ENCODE results near the gene CELF1.

Gene CELF1

DNA sequence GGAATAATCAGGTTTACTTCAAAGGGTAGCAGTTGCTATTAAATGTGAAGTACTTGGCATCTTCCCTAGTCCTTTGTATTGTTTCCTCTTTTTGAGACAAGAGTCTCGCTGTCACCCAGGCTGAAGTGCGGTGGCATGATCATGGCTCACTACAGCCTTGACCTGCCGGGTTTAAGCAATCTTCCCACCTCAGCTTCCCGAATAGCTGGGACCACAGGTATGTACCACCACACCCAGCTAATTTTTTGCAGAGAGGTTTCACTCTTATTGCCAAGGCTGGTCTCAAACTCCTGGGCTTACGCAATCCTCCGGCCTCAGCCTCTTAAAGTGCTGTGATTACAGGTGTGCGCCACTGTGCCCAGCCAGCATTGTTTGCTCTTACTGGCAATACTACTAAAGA lies 67.8 kb downstream of the CELF1 start:
- no peak for DNase-seq (ENCODE audit: low spot score)

DNA sequence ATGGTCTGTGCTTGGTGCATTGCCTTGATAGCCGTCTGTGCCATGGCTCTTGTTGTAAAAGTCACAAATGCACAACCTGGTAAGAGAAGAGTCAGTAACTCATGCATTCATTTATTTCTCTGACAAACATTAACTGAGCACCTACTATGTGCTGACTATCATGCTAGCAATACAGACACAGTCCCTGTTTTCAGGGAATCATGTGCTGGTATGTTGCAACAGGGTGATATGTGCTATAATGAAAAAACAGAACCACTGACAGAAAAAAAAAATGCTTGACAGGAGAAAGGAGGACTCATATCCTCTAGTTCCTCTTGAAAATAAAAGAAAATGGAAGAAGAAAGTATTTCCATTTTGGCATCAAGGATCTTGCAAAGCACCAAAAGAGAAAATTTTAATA lies 69.5 kb downstream of the CELF1 start:
- DNase-seq (ENCODE audit: low spot score), result no peak

DNA sequence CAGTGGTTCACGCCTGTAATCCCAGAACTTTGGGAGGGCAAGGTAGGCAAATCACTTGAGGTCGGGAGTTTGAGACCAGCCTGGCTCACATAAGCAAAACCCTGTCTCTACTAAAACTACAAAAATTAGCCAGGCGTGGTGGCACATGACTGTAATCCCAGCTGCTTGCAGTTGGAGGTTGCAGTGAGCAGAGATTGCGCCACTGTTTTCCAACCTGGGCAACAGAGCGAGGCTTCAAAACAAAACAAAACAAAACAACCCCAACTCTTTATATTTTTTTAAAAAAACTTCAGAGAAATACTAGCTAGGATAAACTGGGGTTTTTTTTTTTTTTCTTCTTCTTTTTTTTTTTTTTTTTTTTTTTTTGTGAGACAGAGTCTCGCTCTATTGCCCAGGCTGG lies 72.2 kb downstream of the CELF1 start:
- no peak for DNase-seq (ENCODE audit: low spot score)

DNA sequence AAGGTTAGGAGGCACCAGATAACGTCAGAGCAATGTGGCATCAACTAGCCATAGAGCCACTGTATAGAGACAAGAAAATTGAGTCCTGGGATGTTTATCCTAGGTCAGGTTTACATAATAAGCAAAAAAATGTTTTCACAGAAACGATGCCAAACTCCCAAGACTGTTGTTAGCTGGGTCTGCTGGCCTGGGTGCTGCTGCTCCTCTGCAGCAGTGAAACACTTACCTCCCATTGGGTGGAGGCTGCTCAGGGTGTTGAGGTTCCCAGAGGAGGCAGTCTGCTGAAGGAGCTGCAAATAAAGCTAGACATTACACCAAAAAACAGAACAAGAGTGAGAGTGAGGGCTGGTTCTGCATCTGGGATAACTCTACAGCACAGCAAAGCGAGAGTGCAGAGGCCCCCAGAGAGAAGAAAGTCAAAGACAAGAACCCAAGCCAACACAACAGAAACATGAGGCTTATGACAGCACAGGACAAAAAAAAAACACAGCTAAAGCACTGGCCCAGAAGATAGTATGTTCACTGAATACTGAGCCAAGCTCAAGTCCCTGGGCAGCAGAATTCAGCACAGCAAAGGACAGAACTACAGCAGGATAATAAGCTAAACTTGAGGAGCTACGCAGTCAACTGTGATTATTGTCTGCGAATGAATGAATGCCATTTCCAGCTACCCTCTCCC lies 74.1 kb downstream of the CELF1 start:
- no peak for DNase-seq (ENCODE audit: low spot score)

DNA sequence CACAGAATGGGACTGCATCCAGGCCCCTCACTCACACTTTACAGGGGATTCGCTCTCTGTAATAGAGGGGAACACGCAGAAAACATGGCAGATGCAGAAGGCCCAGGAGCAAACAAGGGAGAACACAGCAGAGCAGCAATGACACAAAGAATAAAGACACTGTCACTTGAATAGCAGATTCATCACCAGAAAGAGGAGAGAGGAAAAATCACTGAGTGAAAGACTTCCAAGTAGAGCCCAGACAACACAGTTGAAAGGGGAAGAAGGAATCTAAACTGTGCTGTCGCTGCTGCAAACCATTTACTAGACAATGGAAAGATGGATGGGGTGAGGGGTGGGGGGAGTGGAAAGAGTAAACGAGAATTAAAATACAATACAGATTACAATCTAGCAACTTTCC lies 75.2 kb downstream of the CELF1 start:
- DNase-seq (ENCODE audit: low spot score), result no peak

DNA sequence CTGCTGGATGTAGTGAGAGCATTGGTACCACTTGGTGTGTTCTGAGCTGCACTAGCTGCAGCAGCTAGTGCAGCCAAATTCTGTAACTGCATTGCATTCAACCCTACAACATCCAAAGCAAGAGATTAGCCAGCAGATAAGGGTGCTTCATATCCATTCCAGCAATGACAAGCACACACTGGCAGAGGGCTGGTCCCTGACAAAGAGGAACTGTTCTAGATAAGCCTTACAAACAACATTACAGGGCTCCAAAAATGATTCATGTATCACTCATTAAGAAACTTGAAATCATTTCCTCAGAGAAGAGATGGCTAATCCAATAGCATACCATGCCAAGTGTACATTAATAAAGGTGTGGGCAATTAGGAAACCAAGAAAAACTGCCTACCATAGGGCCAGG lies 75.6 kb downstream of the CELF1 start:
- DNase-seq (ENCODE audit: low spot score), result no peak

GRCh38 chr11:47470671-47471070 lies 82.3 kb downstream of the CELF1 start:
- DNase-seq (ENCODE audit: low spot score), result no peak

GRCh38 chr11:47469361-47470179 lies 83.4 kb downstream of the CELF1 start:
- DNase-seq (ENCODE audit: low spot score), result no peak

DNA sequence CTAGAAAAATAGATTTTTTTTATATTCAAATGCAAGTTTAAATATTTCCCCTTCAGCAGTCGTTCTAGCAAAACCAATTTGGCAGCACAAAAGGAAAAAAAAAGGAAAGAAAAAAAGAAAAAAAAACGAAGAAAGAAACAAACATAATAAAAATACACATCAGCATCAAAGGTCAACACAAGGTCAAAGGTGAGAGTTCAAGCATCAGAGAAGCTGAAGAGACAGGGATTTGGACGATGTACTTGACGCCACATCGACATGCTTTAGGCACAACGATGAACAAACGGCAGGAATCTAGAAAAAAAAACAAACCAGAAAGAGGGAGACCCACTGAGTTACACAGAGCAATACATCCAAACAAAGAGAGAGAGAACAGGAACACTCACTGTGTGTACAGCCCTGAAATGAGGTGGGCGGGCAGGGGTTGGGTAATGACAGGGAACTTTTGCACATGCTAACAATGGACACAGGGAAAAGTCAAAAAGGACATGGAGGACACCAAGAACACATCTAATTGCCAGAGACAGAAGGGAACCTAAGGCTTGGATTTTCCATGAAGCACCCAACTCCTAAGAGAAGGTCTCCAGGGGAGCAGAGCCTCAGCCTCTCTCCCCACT lies 84.2 kb downstream of the CELF1 start:
- no peak for DNase-seq (ENCODE audit: low spot score)

- no peak for DNase-seq (ENCODE audit: low spot score)
Measured at GRCh38 chr11:47467357-47467756, 85.6 kb downstream of the CELF1 start.

DNA sequence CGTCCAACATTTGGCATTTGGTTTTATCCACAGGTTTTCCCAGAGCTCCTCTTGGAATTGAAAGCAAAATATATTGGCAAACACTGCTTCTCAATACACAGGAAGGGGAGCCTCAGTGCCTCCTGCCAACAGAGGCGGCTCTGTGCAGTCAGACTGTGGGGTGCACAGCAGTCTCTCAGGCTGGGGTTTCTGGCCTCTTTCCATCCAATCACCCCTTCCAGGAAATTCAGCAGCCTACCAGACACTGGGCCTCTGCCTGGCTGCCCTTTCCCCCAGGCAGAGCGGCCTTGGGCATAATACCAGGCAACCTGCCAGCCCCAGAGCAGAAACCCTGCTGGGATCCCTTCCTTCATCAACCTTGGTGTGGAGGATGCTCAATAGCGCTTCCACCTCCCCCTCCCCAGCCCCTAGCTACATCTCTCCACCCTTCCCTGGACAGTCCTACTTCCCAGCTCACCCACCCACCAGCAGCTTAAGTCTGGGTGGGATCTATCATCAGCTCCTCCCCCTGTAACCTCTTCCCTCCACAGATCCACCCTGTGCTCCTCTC lies 86.2 kb downstream of the CELF1 start:
- no peak for DNase-seq (ENCODE audit: low spot score)

DNA sequence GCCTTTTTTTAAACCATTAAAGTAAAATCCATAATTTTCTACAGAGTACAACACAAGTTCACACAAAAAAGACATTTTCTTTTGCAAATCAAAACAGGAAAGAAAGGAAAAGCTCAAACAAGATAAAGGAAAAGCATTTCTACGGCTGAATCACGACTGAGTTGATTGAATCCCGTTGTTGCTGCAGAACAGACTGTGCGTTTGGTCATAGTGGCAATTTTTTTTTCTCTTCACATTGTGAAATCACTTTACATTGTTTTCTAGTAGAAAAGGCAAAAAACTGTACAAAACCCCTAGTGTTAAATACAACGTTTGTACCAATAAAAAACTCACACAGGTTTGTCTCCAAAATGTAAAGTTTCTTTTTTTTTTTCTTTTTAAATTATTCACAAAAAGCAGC lies 86.7 kb downstream of the CELF1 start:
- DNase-seq (ENCODE audit: low spot score), result no peak

- no peak for DNase-seq (ENCODE audit: low spot score)
Measured at GRCh38 chr11:47464483-47464882, 88.4 kb downstream of the CELF1 start.

DNA sequence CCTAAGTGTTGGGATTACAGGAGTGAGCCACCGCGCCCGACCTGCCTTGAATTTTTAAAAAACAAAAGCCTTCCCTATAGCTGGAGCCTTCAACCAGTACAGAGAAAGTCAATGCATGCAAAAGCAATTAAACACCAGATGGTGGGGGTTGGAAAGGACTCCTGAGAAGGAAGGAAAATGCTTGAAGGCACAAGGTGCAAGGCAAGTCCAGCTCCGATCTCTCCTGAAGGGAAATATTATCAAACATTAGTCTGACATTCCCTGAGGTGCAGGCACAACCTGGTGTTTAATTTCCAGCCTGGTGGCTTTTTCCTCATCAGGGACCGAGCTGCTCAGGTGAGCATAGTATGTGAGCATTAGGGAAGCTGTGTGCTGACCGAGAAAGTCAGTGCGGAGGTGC lies 91.1 kb downstream of the CELF1 start:
- no peak for DNase-seq (ENCODE audit: low spot score)

- DNase-seq (ENCODE audit: low spot score), result no peak
Measured at GRCh38 chr11:47460571-47461235, 92.2 kb downstream of the CELF1 start.

GRCh38 chr11:47454258-47454671 lies 98.7 kb downstream of the CELF1 start:
- DNase-seq (ENCODE audit: low spot score), result peak; percentile 71

- DNase-seq (ENCODE audit: low spot score), result no peak
Measured at GRCh38 chr11:47453365-47453764, 99.6 kb downstream of the CELF1 start.

DNA sequence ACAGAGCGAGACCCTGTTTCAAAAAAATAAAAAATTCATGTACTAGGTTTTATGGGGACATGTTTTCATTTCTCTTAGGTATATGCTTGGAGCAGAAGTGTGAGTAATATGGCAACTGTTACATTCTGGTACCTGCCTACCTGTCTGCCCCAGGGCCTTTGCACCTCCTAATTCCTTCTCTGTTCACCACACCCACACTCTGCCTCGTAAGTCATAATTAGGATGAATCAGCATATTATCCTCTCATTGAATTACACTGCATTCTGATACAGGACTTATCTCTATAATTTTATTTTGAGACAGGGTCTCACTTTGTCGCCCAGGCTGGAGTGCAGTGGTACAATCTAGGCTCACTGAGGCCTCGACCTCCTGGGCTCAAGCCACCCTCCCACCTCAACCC lies 100.9 kb downstream of the CELF1 start:
- no peak for DNase-seq (ENCODE audit: low spot score)

- no peak for DNase-seq (ENCODE audit: low spot score)
Measured at GRCh38 chr11:47451436-47451835, 101.5 kb downstream of the CELF1 start.

DNA sequence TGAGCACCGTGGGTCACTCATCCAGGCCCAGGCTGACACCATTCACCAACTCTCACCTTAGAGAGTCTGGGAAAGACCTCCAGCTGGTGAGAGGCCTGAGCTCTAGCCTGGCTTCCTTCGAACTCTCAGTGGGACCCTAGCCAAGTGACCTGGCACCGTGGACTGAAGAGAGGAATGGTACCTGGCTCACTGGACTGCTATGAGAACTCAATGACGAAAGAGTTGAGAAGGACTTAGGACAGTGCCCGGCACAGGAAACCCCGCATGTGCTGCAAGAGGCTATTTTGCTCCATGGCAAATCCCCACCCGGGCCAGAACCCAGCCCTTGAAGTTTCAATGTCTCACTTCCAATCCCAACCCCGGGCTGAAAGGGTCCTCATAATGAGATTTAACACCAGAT lies 103.4 kb downstream of the CELF1 start:
- DNase-seq (ENCODE audit: low spot score), result no peak

GRCh38 chr11:47448566-47449427 lies 104.1 kb downstream of the CELF1 start, which contains the start of gene RAPSN:
Gene RAPSN, minus strand, starts transcription at chr11:47449136. Its CDS starts 172 bp downstream, at chr11:47448964.
- no peak for DNase-seq (ENCODE audit: low spot score)

Data from germinal center (tissue), 1 donor.